ENCODE results near the gene DARS1. TPM values are rescaled to one million over a fixed set of nuclear protein-coding genes. Genes with fewer than 3 reads are reported as not detected.

Gene DARS1
- polyA plus RNA-seq, 2 donors = 52.5 to 141 TPM

DNA sequence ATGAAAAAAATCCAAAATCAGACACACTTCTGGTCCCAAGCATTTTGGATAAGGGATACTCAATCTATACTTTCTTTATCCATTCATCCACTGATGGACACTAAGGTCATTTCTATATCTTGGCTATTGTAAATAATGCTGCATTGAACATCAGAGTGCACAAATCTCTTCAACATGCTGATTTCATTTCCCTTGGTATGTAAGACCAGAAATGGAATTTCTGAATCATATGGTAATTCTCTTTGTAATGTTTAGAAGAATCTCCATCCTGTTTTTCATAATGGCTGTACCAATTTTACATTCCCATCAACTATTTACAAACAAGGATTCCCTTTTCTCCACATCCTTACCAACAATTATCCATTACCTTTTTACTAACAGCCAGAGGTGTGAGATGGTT is 75.5 kb downstream of the DARS1 start:
- Histone ChIP-seq H3K4me1 (ENCODE audit: control insufficient read depth in 2 of 2, insufficient read depth in 2 of 2, low read length in 1 of 2) (no peaks in the 10 kb centered on the region), H3K9me3 (ENCODE audit: control insufficient read depth in 2 of 2, insufficient read depth in 1 of 2, low read depth in 1 of 2, low read length in 1 of 2) (no peaks in the 10 kb centered on the region), H3K36me3 (ENCODE audit: control insufficient read depth in 2 of 2, insufficient read depth in 2 of 2, low read length in 1 of 2) (no peaks in the 10 kb centered on the region), H3K27ac (ENCODE audit: low read depth in 2 of 2, low read length in 1 of 2) (no peak overlapping the region), H3K4me3 (ENCODE audit: low read depth in 1 of 2, low read length in 2 of 2) (no peak overlapping the region), H3K27me3 (ENCODE audit: control insufficient read depth in 1 of 2, insufficient read depth in 2 of 2, low read length in 2 of 2) (no peaks in the 10 kb centered on the region)

DNA sequence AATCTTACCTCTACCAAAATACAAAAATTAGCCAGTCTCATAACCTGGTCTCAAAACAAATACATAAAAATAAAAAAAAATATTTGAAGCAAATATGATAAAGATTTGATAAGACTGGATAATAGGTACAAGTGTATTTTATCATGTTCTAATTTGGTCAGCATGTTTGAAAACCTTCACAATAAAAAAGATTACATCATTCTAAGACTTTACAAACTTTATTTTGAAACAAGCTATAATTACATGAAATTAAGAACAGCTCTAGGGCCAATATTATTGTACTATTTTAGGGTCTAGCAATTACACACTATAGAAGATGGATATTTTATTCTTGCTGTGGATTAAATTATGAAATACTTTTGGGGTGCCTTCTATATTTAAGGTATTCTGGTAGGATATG is 79.7 kb downstream of the DARS1 start:
- no peaks in the 10 kb centered on the region for H3K9me3 ChIP-seq (ENCODE audit: control insufficient read depth in 2 of 2, insufficient read depth in 1 of 2, low read depth in 1 of 2, low read length in 1 of 2)
- H3K36me3 ChIP-seq (ENCODE audit: control insufficient read depth in 2 of 2, insufficient read depth in 2 of 2, low read length in 1 of 2) = no peaks in the 10 kb centered on the region
- no peaks in the 10 kb centered on the region for H3K4me1 ChIP-seq (ENCODE audit: control insufficient read depth in 2 of 2, insufficient read depth in 2 of 2, low read length in 1 of 2)

DNA sequence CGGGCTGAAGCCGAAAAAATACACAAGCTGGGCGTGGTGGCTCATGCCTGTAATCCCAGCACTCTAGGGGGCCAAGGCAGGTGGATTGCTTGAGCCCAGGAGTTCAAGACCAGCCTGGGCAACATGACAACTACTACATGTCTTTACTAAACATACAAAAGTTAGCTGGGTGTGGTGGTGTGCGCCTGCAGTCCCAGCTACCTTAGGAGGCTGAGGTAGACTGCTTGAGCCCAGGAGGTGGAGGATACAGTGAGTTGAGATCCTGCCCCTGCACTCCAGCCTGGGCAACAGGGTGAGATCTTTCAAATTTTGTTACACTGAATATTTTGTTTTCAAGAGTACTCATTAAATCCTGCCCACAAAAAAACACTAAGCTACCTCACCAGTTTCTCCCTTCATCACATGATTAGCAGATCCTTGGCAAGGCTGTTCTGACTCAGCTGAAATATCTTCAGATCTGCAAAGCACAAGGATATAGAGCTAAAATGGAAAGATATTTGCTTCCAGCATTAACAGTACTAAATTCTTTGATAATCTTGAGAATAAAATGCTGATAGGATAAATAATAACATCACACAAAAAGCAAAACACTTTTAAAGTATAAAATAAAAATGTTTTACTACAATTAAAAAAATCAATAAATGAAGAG is 81.0 kb downstream of the DARS1 start:
- H3K27me3 ChIP-seq (ENCODE audit: control insufficient read depth in 1 of 2, insufficient read depth in 2 of 2, low read length in 2 of 2) = no peaks in the 10 kb centered on the region
- no peaks in the 10 kb centered on the region for H3K9me3 ChIP-seq (ENCODE audit: control insufficient read depth in 2 of 2, insufficient read depth in 1 of 2, low read depth in 1 of 2, low read length in 1 of 2)
- no peak overlapping the region for H3K27ac ChIP-seq (ENCODE audit: low read depth in 2 of 2, low read length in 1 of 2)
- no peaks in the 10 kb centered on the region for H3K4me1 ChIP-seq (ENCODE audit: control insufficient read depth in 2 of 2, insufficient read depth in 2 of 2, low read length in 1 of 2)
- no peak overlapping the region for H3K4me3 ChIP-seq (ENCODE audit: low read depth in 1 of 2, low read length in 2 of 2)
- H3K36me3 ChIP-seq (ENCODE audit: control insufficient read depth in 2 of 2, insufficient read depth in 2 of 2, low read length in 1 of 2) = no peaks in the 10 kb centered on the region
- WGBS, 2 donors = 90 to 96% methylated on average over 4 of the region's 4 CpGs

More for the DNA sequence above, 79.7 kb downstream of the DARS1 start:
- no peak overlapping the region for H3K27ac ChIP-seq (ENCODE audit: low read depth in 2 of 2, low read length in 1 of 2)
- H3K4me3 ChIP-seq (ENCODE audit: low read depth in 1 of 2, low read length in 2 of 2) = no peak overlapping the region
- H3K27me3 ChIP-seq (ENCODE audit: control insufficient read depth in 1 of 2, insufficient read depth in 2 of 2, low read length in 2 of 2) = no peaks in the 10 kb centered on the region

DNA sequence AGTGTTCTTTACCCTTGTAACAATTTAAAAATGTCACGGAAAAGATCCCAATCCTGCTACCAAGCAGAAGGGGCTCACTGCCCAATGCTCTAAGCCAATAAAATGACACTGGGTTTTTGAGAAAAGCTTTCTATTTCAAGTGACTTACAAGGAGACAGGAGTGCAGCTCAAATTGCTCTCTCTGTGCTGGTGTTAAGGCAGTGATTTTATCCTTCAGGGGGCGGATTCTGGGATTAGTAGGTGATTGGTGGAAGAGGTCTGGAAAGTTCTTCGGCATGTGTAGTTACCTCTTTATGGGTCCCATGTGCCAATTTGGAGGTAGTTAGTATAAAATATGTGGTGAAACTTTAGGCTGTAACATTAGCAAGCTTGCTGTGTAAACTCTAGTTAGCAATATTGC is 81.8 kb downstream of the DARS1 start:
- Histone ChIP-seq H3K27ac (ENCODE audit: low read depth in 2 of 2, low read length in 1 of 2) (no peak overlapping the region), H3K4me3 (ENCODE audit: low read depth in 1 of 2, low read length in 2 of 2) (no peak overlapping the region), H3K9me3 (ENCODE audit: control insufficient read depth in 2 of 2, insufficient read depth in 1 of 2, low read depth in 1 of 2, low read length in 1 of 2) (no peaks in the 10 kb centered on the region), H3K36me3 (ENCODE audit: control insufficient read depth in 2 of 2, insufficient read depth in 2 of 2, low read length in 1 of 2) (peaks cover 0 to 2% of the 10 kb centered on the region in 2 donors), H3K4me1 (ENCODE audit: control insufficient read depth in 2 of 2, insufficient read depth in 2 of 2, low read length in 1 of 2) (no peaks in the 10 kb centered on the region), H3K27me3 (ENCODE audit: control insufficient read depth in 1 of 2, insufficient read depth in 2 of 2, low read length in 2 of 2) (no peaks in the 10 kb centered on the region)
- 92% methylated on average over 3 of the region's 3 CpGs for WGBS, 2 donors

DNA sequence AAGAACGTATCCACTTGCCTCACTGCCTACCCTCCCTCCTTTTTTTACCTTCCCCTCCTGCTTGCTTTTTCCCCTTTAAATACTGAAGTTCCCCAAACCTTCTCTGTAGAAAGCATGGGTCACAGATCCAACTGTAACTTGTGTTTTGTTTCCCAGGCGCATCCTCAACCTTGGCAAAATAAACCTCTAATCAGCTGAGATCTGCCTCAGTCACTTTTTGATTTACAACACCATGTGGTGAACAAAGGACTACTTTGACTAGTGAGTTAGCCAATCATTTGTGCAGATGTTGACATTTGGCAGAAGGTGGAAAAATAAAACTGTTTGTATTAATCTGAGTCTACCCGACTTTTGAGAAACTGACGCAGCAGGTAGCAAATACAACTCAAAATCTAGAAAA is 85.9 kb downstream of the DARS1 start:
- H3K9me3 ChIP-seq (ENCODE audit: control insufficient read depth in 2 of 2, insufficient read depth in 1 of 2, low read depth in 1 of 2, low read length in 1 of 2) = no peaks in the 10 kb centered on the region
- no peak overlapping the region for H3K27ac ChIP-seq (ENCODE audit: low read depth in 2 of 2, low read length in 1 of 2)
- H3K4me3 ChIP-seq (ENCODE audit: low read depth in 1 of 2, low read length in 2 of 2) = no peak overlapping the region
- peaks cover 0 to 3% of the 10 kb centered on the region in 2 donors for H3K36me3 ChIP-seq (ENCODE audit: control insufficient read depth in 2 of 2, insufficient read depth in 2 of 2, low read length in 1 of 2)
- no peaks in the 10 kb centered on the region for H3K4me1 ChIP-seq (ENCODE audit: control insufficient read depth in 2 of 2, insufficient read depth in 2 of 2, low read length in 1 of 2)
- 84 to 88% methylated on average over 4 of the region's 4 CpGs for WGBS, 2 donors
- no peaks in the 10 kb centered on the region for H3K27me3 ChIP-seq (ENCODE audit: control insufficient read depth in 1 of 2, insufficient read depth in 2 of 2, low read length in 2 of 2)

DNA sequence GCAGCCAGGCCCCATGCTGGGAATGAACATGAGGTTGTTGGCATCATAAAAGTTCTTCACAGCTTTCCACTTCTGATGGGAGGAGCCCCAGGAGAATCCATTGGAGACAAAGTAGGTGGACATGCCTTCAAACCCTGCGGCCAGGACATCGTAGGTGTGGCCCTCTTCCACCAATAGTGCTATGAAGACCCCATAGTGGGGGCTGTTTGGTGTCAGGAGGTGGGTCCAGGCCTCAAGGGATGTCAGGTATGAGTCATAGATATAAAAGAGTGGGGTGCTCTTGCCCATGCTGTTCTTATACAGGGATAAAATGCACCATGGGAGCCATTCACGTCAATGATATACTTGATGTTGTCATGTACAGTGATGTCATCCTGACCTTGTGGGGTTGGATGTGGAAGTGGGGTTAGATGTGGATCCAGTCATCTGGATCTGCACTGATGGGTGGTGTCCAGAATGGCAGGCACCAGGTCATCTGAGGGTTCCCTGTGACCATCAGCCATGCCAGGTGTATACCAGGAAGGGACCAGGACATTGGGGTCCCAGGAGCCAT is 87.1 kb downstream of the DARS1 start:
- H3K9me3 ChIP-seq (ENCODE audit: control insufficient read depth in 2 of 2, insufficient read depth in 1 of 2, low read depth in 1 of 2, low read length in 1 of 2) = no peaks in the 10 kb centered on the region
- H3K36me3 ChIP-seq (ENCODE audit: control insufficient read depth in 2 of 2, insufficient read depth in 2 of 2, low read length in 1 of 2) = peaks cover 0 to 3% of the 10 kb centered on the region in 2 donors
- no peaks in the 10 kb centered on the region for H3K27me3 ChIP-seq (ENCODE audit: control insufficient read depth in 1 of 2, insufficient read depth in 2 of 2, low read length in 2 of 2)
- H3K27ac ChIP-seq (ENCODE audit: low read depth in 2 of 2, low read length in 1 of 2) = no peak overlapping the region
- H3K4me3 ChIP-seq (ENCODE audit: low read depth in 1 of 2, low read length in 2 of 2) = no peak overlapping the region
- WGBS, 2 donors = 96 to 98% methylated on average over 3 of the region's 3 CpGs
- no peaks in the 10 kb centered on the region for H3K4me1 ChIP-seq (ENCODE audit: control insufficient read depth in 2 of 2, insufficient read depth in 2 of 2, low read length in 1 of 2)

DNA sequence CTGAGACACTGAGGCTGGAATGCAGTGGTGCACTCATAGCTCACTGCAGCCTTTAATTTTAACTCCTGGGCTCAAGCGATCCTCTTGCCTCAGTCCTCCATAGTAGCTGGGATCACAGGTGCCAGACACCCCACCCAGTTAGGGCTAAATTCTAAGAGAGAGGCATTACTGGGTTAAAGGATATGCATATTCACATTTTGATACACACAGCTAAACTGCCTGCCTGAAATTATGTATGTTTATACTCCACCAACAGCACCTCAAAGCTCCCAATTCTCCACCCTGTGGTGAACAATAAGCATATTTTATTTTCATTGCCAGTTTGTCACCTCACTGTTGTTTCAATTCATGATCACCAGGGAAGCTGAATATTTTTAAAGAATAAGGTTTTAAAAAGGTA is 90.5 kb downstream of the DARS1 start:
- H3K27ac ChIP-seq (ENCODE audit: low read depth in 2 of 2, low read length in 1 of 2) = no peak overlapping the region
- H3K4me1 ChIP-seq (ENCODE audit: control insufficient read depth in 2 of 2, insufficient read depth in 2 of 2, low read length in 1 of 2) = no peaks in the 10 kb centered on the region
- H3K9me3 ChIP-seq (ENCODE audit: control insufficient read depth in 2 of 2, insufficient read depth in 1 of 2, low read depth in 1 of 2, low read length in 1 of 2) = no peaks in the 10 kb centered on the region
- H3K36me3 ChIP-seq (ENCODE audit: control insufficient read depth in 2 of 2, insufficient read depth in 2 of 2, low read length in 1 of 2) = peaks cover 0 to 3% of the 10 kb centered on the region in 2 donors
- H3K4me3 ChIP-seq (ENCODE audit: low read depth in 1 of 2, low read length in 2 of 2) = no peak overlapping the region
- no peaks in the 10 kb centered on the region for H3K27me3 ChIP-seq (ENCODE audit: control insufficient read depth in 1 of 2, insufficient read depth in 2 of 2, low read length in 2 of 2)
- WGBS, 2 donors = 93 to 96% methylated on average over 1 of the region's 1 CpG

DNA sequence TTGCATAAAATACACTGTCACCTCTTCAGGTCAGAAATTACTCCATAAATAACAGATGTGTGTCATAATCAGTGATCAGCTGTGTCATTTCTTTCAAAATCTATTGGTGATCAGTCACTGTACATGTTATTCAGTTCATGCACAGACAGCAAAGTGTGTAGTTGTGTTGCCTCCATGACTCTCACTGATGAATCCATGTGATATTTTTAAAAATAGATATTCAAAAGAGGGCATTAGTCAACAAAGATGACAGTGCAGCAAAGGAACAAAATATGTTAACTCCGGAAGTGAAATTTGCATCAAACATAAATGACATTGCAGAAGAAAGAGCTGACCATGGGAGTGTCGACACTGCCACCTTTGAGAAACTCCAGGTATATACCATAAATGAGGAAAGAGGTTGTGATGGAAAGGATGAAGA is 92.0 kb downstream of the DARS1 start:
- no peaks in the 10 kb centered on the region for H3K36me3 ChIP-seq (ENCODE audit: control insufficient read depth in 2 of 2, insufficient read depth in 2 of 2, low read length in 1 of 2)
- no peak overlapping the region for H3K27ac ChIP-seq (ENCODE audit: low read depth in 2 of 2, low read length in 1 of 2)
- H3K4me3 ChIP-seq (ENCODE audit: low read depth in 1 of 2, low read length in 2 of 2) = no peak overlapping the region
- H3K4me1 ChIP-seq (ENCODE audit: control insufficient read depth in 2 of 2, insufficient read depth in 2 of 2, low read length in 1 of 2) = no peaks in the 10 kb centered on the region
- H3K27me3 ChIP-seq (ENCODE audit: control insufficient read depth in 1 of 2, insufficient read depth in 2 of 2, low read length in 2 of 2) = no peaks in the 10 kb centered on the region
- no peaks in the 10 kb centered on the region for H3K9me3 ChIP-seq (ENCODE audit: control insufficient read depth in 2 of 2, insufficient read depth in 1 of 2, low read depth in 1 of 2, low read length in 1 of 2)
- WGBS, 2 donors = 92 to 94% methylated on average over 2 of the region's 2 CpGs

DNA sequence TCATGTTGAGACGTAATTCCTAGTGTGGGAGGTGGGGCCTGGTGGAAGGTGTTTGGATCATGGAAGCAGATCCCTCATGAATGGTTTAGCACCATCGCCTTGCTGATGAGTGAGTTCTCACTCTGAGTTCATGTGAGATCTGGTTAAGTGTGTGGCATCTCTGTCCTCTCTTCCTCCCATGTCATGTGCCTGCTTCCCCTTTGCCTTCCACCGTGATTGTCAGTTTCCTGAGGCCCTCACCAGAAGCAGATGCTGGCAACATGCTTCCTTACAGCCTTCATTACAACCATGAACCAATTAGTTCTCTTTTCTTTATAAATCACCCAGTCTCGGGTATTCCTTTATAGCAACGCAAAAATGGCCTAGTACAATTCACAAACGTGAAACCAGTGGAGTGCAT is 94.6 kb downstream of the DARS1 start:
- H3K27ac ChIP-seq (ENCODE audit: low read depth in 2 of 2, low read length in 1 of 2) = no peak overlapping the region
- H3K36me3 ChIP-seq (ENCODE audit: control insufficient read depth in 2 of 2, insufficient read depth in 2 of 2, low read length in 1 of 2) = no peaks in the 10 kb centered on the region
- H3K27me3 ChIP-seq (ENCODE audit: control insufficient read depth in 1 of 2, insufficient read depth in 2 of 2, low read length in 2 of 2) = no peaks in the 10 kb centered on the region
- 75% methylated on average over 6 of the region's 6 CpGs for WGBS, 2 donors
- H3K9me3 ChIP-seq (ENCODE audit: control insufficient read depth in 2 of 2, insufficient read depth in 1 of 2, low read depth in 1 of 2, low read length in 1 of 2) = no peaks in the 10 kb centered on the region
- no peaks in the 10 kb centered on the region for H3K4me1 ChIP-seq (ENCODE audit: control insufficient read depth in 2 of 2, insufficient read depth in 2 of 2, low read length in 1 of 2)
- H3K4me3 ChIP-seq (ENCODE audit: low read depth in 1 of 2, low read length in 2 of 2) = no peak overlapping the region

DNA sequence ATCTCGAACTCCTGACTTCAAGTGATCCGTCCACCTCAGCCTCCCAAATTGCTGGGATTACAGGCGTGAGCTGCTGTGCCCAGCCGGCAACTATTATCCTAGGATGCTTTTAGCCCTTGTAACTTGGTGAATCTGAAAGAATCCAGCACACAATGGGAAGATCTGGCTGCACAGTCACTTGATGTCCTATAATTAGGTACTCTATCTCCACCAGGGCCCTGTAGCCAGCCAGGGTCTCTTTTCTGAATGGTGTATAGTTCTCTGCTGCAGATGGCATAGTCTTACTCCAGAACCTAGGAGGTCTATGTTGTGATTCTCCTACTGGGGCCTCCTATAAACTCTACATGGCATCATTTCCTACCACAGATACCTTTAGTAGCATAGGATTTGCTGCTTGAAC is 95.3 kb downstream of the DARS1 start:
- H3K36me3 ChIP-seq (ENCODE audit: control insufficient read depth in 2 of 2, insufficient read depth in 2 of 2, low read length in 1 of 2) = no peaks in the 10 kb centered on the region
- H3K4me1 ChIP-seq (ENCODE audit: control insufficient read depth in 2 of 2, insufficient read depth in 2 of 2, low read length in 1 of 2) = no peaks in the 10 kb centered on the region
- no peaks in the 10 kb centered on the region for H3K9me3 ChIP-seq (ENCODE audit: control insufficient read depth in 2 of 2, insufficient read depth in 1 of 2, low read depth in 1 of 2, low read length in 1 of 2)
- no peaks in the 10 kb centered on the region for H3K27me3 ChIP-seq (ENCODE audit: control insufficient read depth in 1 of 2, insufficient read depth in 2 of 2, low read length in 2 of 2)
- no peak overlapping the region for H3K4me3 ChIP-seq (ENCODE audit: low read depth in 1 of 2, low read length in 2 of 2)
- H3K27ac ChIP-seq (ENCODE audit: low read depth in 2 of 2, low read length in 1 of 2) = no peak overlapping the region
- WGBS, 2 donors = 91 to 95% methylated on average over 4 of the region's 4 CpGs

Measured in esophagus (tissue), 2 donors.